ENCODE results near the gene ZDHHC19.
"Not testable (repeated sequence)": the region's sequence is repeated elsewhere in the genome, so short reads cannot be mapped to it uniquely, and the experiment has no call there.

ZDHHC19 gene

DNA sequence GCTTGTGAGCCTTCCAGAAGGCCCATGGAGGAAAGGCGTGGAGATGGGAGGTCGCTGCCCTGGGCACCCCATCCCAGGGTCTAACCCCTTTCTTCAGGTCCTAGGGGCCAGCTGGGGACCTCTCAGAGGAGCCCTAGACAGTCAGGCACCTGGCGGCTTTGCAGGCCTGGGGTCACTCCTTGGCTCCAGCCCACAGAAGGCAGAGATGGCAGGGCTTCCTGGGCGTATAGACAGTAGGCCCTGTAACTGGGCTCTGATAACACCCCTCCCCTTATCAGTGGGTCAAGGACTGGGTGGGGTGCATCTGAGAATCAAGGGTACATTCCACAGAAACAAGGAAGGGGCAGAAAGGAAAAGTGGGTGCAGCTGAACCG is 16.7 kb downstream of the ZDHHC19 start:
- no peaks in the 10 kb centered on the region for H3K4me1 ChIP-seq (ENCODE audit: insufficient read depth, low read length)
- no peaks in the 10 kb centered on the region for H3K9me3 ChIP-seq (ENCODE audit: low read length)
- H3K9ac ChIP-seq (ENCODE audit: low read length): no peak overlapping the region
- no peak overlapping the region for H3K27ac ChIP-seq (ENCODE audit: low read depth, low read length)
- no peaks in the 10 kb centered on the region for H3K36me3 ChIP-seq (ENCODE audit: insufficient read depth, low read length)
- H3K4me3 ChIP-seq (ENCODE audit: low read depth in 1 of 2, low read length in 2 of 2): no peak overlapping the region
- no peaks in the 10 kb centered on the region for H3K27me3 ChIP-seq (ENCODE audit: control insufficient read depth in 1 of 2, insufficient read depth in 2 of 2, low read length in 2 of 2)

DNA sequence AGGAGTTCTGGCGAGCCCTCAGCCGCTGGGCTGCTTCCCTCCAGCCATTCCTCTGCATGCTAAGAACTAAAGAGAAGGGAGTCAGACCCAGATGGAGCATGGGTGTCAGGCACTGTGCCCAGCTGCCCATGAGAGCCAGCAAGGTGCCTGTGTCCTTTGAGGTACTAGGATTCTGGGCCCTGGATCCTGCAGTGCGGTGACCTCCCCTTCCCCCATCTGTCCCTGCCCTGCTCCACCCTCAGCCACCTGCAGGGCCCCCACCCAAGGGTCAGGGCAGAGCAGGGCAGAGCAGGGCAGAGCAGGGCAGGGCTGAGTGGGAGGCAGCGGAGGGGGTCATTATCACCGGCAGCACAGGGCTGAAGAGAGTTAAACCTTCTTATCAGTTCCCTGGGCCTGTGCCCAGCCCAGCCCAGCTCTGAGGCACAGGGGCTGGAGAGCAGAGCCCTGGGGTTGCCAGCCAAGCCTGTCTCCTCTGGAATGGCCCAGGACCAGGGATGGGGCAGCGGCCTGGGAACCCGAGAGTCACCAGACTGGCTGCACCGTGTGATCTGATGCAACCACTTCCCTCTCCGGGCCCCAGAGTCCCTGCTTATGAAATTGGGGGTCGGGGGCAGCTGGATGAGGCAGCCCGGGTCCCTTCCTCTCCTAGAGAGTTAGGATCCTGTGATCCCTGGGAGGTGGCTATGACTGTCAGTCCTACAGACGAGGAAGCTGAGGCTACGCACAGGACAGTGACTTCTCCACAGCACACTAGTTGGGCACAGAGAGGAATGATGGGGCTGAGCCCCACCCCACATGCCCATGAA is 17.3 kb downstream of the ZDHHC19 start:
- H3K36me3 ChIP-seq (ENCODE audit: insufficient read depth, low read length): no peaks in the 10 kb centered on the region
- H3K4me1 ChIP-seq (ENCODE audit: insufficient read depth, low read length): no peaks in the 10 kb centered on the region
- H3K27ac ChIP-seq (ENCODE audit: low read depth, low read length): no peak overlapping the region
- no peak overlapping the region for H3K9ac ChIP-seq (ENCODE audit: low read length)
- no peaks in the 10 kb centered on the region for H3K9me3 ChIP-seq (ENCODE audit: low read length)
- H3K4me3 ChIP-seq (ENCODE audit: low read depth in 1 of 2, low read length in 2 of 2): no peak overlapping the region
- H3K27me3 ChIP-seq (ENCODE audit: control insufficient read depth in 1 of 2, insufficient read depth in 2 of 2, low read length in 2 of 2): no peaks in the 10 kb centered on the region

DNA sequence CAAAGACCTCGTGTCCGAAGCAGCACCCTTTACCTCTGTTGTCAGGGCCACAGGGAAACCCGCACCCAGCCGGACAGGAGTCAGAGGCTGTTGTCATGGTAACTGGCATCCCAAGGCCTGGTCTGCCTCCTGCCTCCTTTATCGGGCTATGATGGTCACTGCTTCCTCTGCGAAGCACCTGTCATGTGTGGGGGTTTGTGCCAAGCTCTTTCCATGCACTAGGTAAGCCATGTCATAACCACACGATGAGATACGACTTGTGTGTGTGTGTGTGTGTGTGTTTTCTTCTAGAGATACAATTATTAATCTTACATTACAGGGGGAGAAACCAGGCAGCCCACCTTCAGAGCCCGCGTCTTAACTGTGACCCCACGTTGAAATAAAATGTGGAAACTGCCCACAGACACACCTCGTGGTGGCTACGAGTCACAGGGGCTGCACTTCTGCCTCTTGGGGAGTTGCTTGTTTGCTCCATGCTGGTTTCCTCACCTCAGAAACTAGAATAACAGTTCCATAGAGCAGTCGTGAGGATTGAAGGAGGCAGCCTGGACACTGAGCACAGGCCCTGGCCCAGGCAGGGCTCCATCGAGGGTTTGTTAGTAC is 18.0 kb downstream of the ZDHHC19 start:
- no peak overlapping the region for H3K9ac ChIP-seq (ENCODE audit: low read length)

GRCh38 chr3:196192524-196193051 is 18.6 kb downstream of the ZDHHC19 start:
- H3K36me3 ChIP-seq (ENCODE audit: insufficient read depth, low read length): no peaks in the 10 kb centered on the region
- no peak overlapping the region for H3K4me3 ChIP-seq (ENCODE audit: low read depth in 1 of 2, low read length in 2 of 2)
- no peak overlapping the region for H3K9ac ChIP-seq (ENCODE audit: low read length)
- H3K27me3 ChIP-seq (ENCODE audit: control insufficient read depth in 1 of 2, insufficient read depth in 2 of 2, low read length in 2 of 2): no peaks in the 10 kb centered on the region
- no peaks in the 10 kb centered on the region for H3K4me1 ChIP-seq (ENCODE audit: insufficient read depth, low read length)
- no peak overlapping the region for H3K27ac ChIP-seq (ENCODE audit: low read depth, low read length)
- H3K9me3 ChIP-seq (ENCODE audit: low read length): no peaks in the 10 kb centered on the region

More for the DNA sequence above, 18.0 kb downstream of the ZDHHC19 start:
- H3K27ac ChIP-seq (ENCODE audit: low read depth, low read length): no peak overlapping the region
- no peaks in the 10 kb centered on the region for H3K27me3 ChIP-seq (ENCODE audit: control insufficient read depth in 1 of 2, insufficient read depth in 2 of 2, low read length in 2 of 2)
- H3K4me3 ChIP-seq (ENCODE audit: low read depth in 1 of 2, low read length in 2 of 2): no peak overlapping the region
- no peaks in the 10 kb centered on the region for H3K9me3 ChIP-seq (ENCODE audit: low read length)
- H3K4me1 ChIP-seq (ENCODE audit: insufficient read depth, low read length): no peaks in the 10 kb centered on the region
- H3K36me3 ChIP-seq (ENCODE audit: insufficient read depth, low read length): no peaks in the 10 kb centered on the region

DNA sequence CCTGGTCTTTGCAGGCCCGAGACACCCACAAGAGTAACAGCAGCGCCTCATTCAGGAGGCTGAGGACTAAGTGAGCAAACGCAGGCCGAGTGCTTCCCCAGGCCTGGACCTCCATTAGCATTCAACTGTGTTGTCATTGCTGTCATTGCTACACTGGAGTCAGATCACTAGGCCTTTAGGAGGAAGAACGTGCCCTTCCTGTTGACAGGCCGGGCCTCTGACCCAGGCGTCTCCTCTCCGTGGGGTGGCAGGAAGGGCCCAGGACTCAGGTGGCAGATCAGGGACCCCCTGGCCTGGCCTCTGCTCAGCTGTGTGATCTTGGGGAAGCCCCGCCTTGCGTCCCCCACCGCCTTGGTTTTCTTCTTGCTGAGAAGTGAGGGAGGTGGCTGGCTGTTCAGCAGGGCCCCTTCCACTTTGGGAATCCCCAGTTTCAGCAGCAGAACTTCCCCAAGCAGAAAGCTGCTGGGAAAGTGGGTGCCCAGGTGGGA is 19.1 kb downstream of the ZDHHC19 start:
- Histone ChIP-seq H3K27ac (ENCODE audit: low read depth, low read length) (no peak overlapping the region), H3K36me3 (ENCODE audit: insufficient read depth, low read length) (no peaks in the 10 kb centered on the region), H3K4me3 (ENCODE audit: low read depth in 1 of 2, low read length in 2 of 2) (no peak overlapping the region), H3K9ac (ENCODE audit: low read length) (no peak overlapping the region), H3K27me3 (ENCODE audit: control insufficient read depth in 1 of 2, insufficient read depth in 2 of 2, low read length in 2 of 2) (no peaks in the 10 kb centered on the region), H3K9me3 (ENCODE audit: low read length) (no peaks in the 10 kb centered on the region), H3K4me1 (ENCODE audit: insufficient read depth, low read length) (no peaks in the 10 kb centered on the region)

GRCh38 chr3:196189566-196190347 is 21.4 kb downstream of the ZDHHC19 start:
- no peaks in the 10 kb centered on the region for H3K36me3 ChIP-seq (ENCODE audit: insufficient read depth, low read length)
- H3K9me3 ChIP-seq (ENCODE audit: low read length): no peaks in the 10 kb centered on the region
- H3K27me3 ChIP-seq (ENCODE audit: control insufficient read depth in 1 of 2, insufficient read depth in 2 of 2, low read length in 2 of 2): no peaks in the 10 kb centered on the region
- H3K4me3 ChIP-seq (ENCODE audit: low read depth in 1 of 2, low read length in 2 of 2): no peak overlapping the region
- H3K9ac ChIP-seq (ENCODE audit: low read length): no peak overlapping the region
- no peaks in the 10 kb centered on the region for H3K4me1 ChIP-seq (ENCODE audit: insufficient read depth, low read length)
- H3K27ac ChIP-seq (ENCODE audit: low read depth, low read length): no peak overlapping the region

DNA sequence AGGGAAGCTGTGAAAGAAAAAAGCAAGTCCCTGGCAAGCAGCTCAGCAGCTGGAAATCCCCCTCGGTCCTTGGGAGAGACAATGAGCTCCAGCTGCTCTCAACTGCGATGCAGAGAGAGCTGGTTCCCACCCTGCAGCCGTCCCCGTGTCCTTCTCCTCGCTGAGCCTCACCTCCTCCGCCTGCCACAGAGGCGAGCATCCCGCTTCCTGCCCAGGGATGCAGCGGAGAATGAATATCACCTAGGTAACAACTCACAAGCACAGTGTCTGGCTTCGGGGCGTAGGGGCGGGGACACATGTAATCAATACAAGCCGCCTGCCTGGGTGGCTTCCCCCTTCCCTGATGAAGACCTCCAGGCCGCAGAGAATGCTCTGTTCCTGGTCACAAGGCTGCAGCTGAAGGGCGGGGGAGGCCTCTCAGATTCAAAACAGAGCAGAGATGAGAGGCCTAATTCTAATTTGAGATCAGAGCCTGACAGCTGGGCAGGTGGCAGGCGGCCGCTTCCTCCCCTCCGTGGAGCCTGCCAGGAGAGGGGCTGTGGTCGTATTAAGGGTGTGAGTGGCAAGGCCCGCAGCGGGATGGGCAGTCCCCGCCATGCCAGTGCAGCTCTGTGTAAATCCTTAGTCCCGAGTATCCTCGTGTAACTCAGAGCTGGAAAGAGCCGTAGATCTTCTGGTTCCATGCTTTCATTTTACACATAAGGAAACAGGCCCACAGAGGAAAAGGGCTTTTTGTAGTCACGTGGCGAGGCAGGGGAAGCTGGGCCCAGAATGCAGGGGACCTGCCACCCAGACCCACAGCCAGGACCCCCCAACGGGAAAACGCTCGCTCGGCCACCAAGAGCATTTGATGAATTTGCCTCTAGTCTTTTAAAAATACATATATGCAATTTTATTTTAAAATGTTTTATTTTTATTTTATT is 24.3 kb downstream of the ZDHHC19 start:
- Histone ChIP-seq H3K27me3 (ENCODE audit: control insufficient read depth in 1 of 2, insufficient read depth in 2 of 2, low read length in 2 of 2) (no peaks in the 10 kb centered on the region), H3K36me3 (ENCODE audit: insufficient read depth, low read length) (no peaks in the 10 kb centered on the region), H3K9ac (ENCODE audit: low read length) (no peak overlapping the region), H3K9me3 (ENCODE audit: low read length) (no peaks in the 10 kb centered on the region), H3K4me1 (ENCODE audit: insufficient read depth, low read length) (no peaks in the 10 kb centered on the region), H3K27ac (ENCODE audit: low read depth, low read length) (no peak overlapping the region), H3K4me3 (ENCODE audit: low read depth in 1 of 2, low read length in 2 of 2) (no peak overlapping the region)

GRCh38 chr3:196184881-196185280 is 26.3 kb downstream of the ZDHHC19 start:
- H3K27ac ChIP-seq (ENCODE audit: low read depth, low read length): no peak overlapping the region
- H3K9me3 ChIP-seq (ENCODE audit: low read length): no peaks in the 10 kb centered on the region
- no peaks in the 10 kb centered on the region for H3K4me1 ChIP-seq (ENCODE audit: insufficient read depth, low read length)
- no peaks in the 10 kb centered on the region for H3K27me3 ChIP-seq (ENCODE audit: control insufficient read depth in 1 of 2, insufficient read depth in 2 of 2, low read length in 2 of 2)
- no peak overlapping the region for H3K9ac ChIP-seq (ENCODE audit: low read length)
- H3K4me3 ChIP-seq (ENCODE audit: low read depth in 1 of 2, low read length in 2 of 2): no peak overlapping the region
- no peaks in the 10 kb centered on the region for H3K36me3 ChIP-seq (ENCODE audit: insufficient read depth, low read length)

DNA sequence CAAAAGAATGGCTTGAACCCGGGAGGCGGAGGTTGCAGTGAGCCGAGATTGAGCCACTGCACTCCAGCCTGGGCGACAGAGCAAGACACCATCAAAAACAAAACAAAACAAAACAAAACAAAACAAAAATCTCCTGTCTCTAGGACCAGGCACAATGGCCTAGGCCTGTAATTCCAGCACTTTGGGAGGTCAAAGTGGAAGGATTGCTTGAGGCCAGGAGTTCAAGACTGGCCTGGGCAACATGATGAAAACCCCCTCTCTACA is 27.1 kb downstream of the ZDHHC19 start:
- not testable (repeated sequence) for H3K4me1 ChIP-seq (ENCODE audit: insufficient read depth, low read length); H3K27ac ChIP-seq (ENCODE audit: low read depth, low read length); H3K36me3 ChIP-seq (ENCODE audit: insufficient read depth, low read length); H3K4me3 ChIP-seq (ENCODE audit: low read depth in 1 of 2, low read length in 2 of 2); H3K9ac ChIP-seq (ENCODE audit: low read length); H3K9me3 ChIP-seq (ENCODE audit: low read length); H3K27me3 ChIP-seq (ENCODE audit: control insufficient read depth in 1 of 2, insufficient read depth in 2 of 2, low read length in 2 of 2)

GRCh38 chr3:196181127-196181546 is 30.1 kb downstream of the ZDHHC19 start:
- Histone ChIP-seq H3K4me3 (ENCODE audit: low read depth in 1 of 2, low read length in 2 of 2) (no peak overlapping the region), H3K27me3 (ENCODE audit: control insufficient read depth in 1 of 2, insufficient read depth in 2 of 2, low read length in 2 of 2) (no peaks in the 10 kb centered on the region), H3K27ac (ENCODE audit: low read depth, low read length) (no peak overlapping the region), H3K9ac (ENCODE audit: low read length) (no peak overlapping the region), H3K4me1 (ENCODE audit: insufficient read depth, low read length) (no peaks in the 10 kb centered on the region), H3K9me3 (ENCODE audit: low read length) (no peaks in the 10 kb centered on the region), H3K36me3 (ENCODE audit: insufficient read depth, low read length) (no peaks in the 10 kb centered on the region)

GRCh38 chr3:196180346-196180745 is 30.9 kb downstream of the ZDHHC19 start:
- no peak overlapping the region for H3K4me3 ChIP-seq (ENCODE audit: low read depth in 1 of 2, low read length in 2 of 2)
- H3K4me1 ChIP-seq (ENCODE audit: insufficient read depth, low read length): no peaks in the 10 kb centered on the region
- H3K36me3 ChIP-seq (ENCODE audit: insufficient read depth, low read length): no peaks in the 10 kb centered on the region
- H3K27me3 ChIP-seq (ENCODE audit: control insufficient read depth in 1 of 2, insufficient read depth in 2 of 2, low read length in 2 of 2): no peaks in the 10 kb centered on the region
- no peaks in the 10 kb centered on the region for H3K9me3 ChIP-seq (ENCODE audit: low read length)
- no peak overlapping the region for H3K27ac ChIP-seq (ENCODE audit: low read depth, low read length)
- no peak overlapping the region for H3K9ac ChIP-seq (ENCODE audit: low read length)

Data from muscle layer of colon (tissue), 2 donors.